IMR-90 (cell line): ENCODE data around the gene ACRBP. TPM values are rescaled to one million over a fixed set of nuclear protein-coding genes. Genes with fewer than 3 reads are reported as not detected.

ENCODE experiments used
- ATAC-seq: fragments of 200-7000 bp; cut with Tn5 transposase; 2 replicates; pipeline ENCODE4 v1.9.1; 2020; ENCODE audit warnings: low read depth, mild to moderate bottlenecking, moderate library complexity
- BruUV-seq: library from RNA; stranded (reverse); fragments of 400-500 nt; replicated peaks from 2 replicates; lab custom pipeline; 2021; lab: Mats Ljungman, UMichigan
- CTCF ChIA-PET: fragments of 300-600 bp; formaldehyde crosslinking; extraction: SDS; loops from one replicate; lab custom pipeline; 2021; ENCODE audit warnings: antibody characterized with exemption; lab: Yijun Ruan, JAX
- POLR2A ChIA-PET: fragments of 300-600 bp; sonication (Branson Sonifier 250); formaldehyde crosslinking; loops from one replicate; lab custom pipeline; 2022; ENCODE audit warnings: antibody characterized with exemption; ENCODE audit not compliant: unreplicated experiment; lab: Charles Lee
- DNase-seq: peaks from one replicate; pipeline ENCODE4 v3.0.0; 2013
- H2AFZ ChIP-seq: replicated peaks from 2 replicates; pipeline ENCODE3; 2013; ENCODE audit warnings: low read length, mild to moderate bottlenecking; ENCODE audit not compliant: poor library complexity
- H2AK5ac ChIP-seq: 2 replicates; pipeline ENCODE4 v1.6.1; 2013; ENCODE audit warnings: low read depth, low read length, inconsistent platforms
- H2AK9ac ChIP-seq: replicated peaks from 2 replicates; pipeline ENCODE3; 2013; ENCODE audit warnings: mild to moderate bottlenecking, low read depth, low read length, moderate library complexity; ENCODE audit not compliant: poor library complexity
- H2BK120ac ChIP-seq: 2 replicates; pipeline ENCODE4 v1.6.1; 2013; ENCODE audit warnings: low read depth, low read length, inconsistent platforms
- H2BK15ac ChIP-seq: 3 replicates; pipeline ENCODE4 v1.6.1; 2013; ENCODE audit warnings: low read depth, low read length, inconsistent platforms
- H2BK20ac ChIP-seq: 2 replicates; pipeline ENCODE4 v1.6.1; 2013; ENCODE audit warnings: low read depth, mild to moderate bottlenecking, inconsistent platforms, low read length, moderate library complexity
- H2BK5ac ChIP-seq: 2 replicates; pipeline ENCODE4 v1.6.1; 2013; ENCODE audit warnings: mild to moderate bottlenecking, low read depth, low read length, inconsistent platforms; ENCODE audit not compliant: poor library complexity, severe bottlenecking
- H3K14ac ChIP-seq: replicated peaks from 2 replicates; pipeline ENCODE4 v1.6.1; 2013; ENCODE audit warnings: low read depth, low read length, inconsistent platforms
- H3K18ac ChIP-seq: 2 replicates; pipeline ENCODE4 v1.6.1; 2013; ENCODE audit warnings: low read depth, low read length, control low read depth
- H3K23ac ChIP-seq: 2 replicates; pipeline ENCODE4 v1.6.1; 2013; ENCODE audit warnings: low read depth, low read length, inconsistent platforms
- H3K27ac ChIP-seq: 2 replicates; pipeline ENCODE4 v1.5.1; 2013; ENCODE audit warnings: mild to moderate bottlenecking, control low read depth, low read length; ENCODE audit not compliant: insufficient read depth
- H3K27me3 ChIP-seq: 2 replicates; pipeline ENCODE4 v1.6.1; 2013; ENCODE audit warnings: low read length; ENCODE audit not compliant: control insufficient read depth, insufficient read depth
- H3K36me3 ChIP-seq: 2 replicates; pipeline ENCODE4 v1.6.1; 2013; ENCODE audit warnings: low read length, mixed read lengths; ENCODE audit not compliant: control insufficient read depth, insufficient read depth
- H3K4ac ChIP-seq: 2 replicates; pipeline ENCODE4 v1.6.1; 2013; ENCODE audit warnings: low read depth, low read length, inconsistent platforms
- H3K4me1 ChIP-seq: 2 replicates; pipeline ENCODE4 v1.6.1; 2013; ENCODE audit warnings: low read length, mixed read lengths; ENCODE audit not compliant: control insufficient read depth, insufficient read depth
- H3K4me2 ChIP-seq: 2 replicates; pipeline ENCODE4 v1.6.1; 2013; ENCODE audit warnings: low read depth, mild to moderate bottlenecking, control low read depth, low read length, moderate library complexity
- H3K4me3 ChIP-seq: 2 replicates; pipeline ENCODE4 v1.5.1; 2013; ENCODE audit warnings: low read depth, mild to moderate bottlenecking, control low read depth, low read length, moderate library complexity; ENCODE audit not compliant: insufficient read depth
- H3K56ac ChIP-seq: 2 replicates; pipeline ENCODE4 v1.6.1; 2013; ENCODE audit warnings: low read length, inconsistent platforms; ENCODE audit not compliant: insufficient read depth; ENCODE audit errors: extremely low read depth
- H3K79me1 ChIP-seq, 2 experiments: 2 replicates each; pipeline ENCODE4 v1.6.1; 2013; ENCODE audit warnings: low read length in 2 of 2, inconsistent platforms in 1 of 2, low read depth in 1 of 2
- H3K9ac ChIP-seq: 2 replicates; pipeline ENCODE4 v1.6.1; 2013; ENCODE audit warnings: low read depth, low read length, control low read depth
- H3K9me1 ChIP-seq: 2 replicates; pipeline ENCODE4 v1.6.1; 2013; ENCODE audit warnings: low read length, inconsistent platforms; ENCODE audit not compliant: insufficient read depth
- H3K9me3 ChIP-seq: 2 replicates; pipeline ENCODE4 v1.6.1; 2013; ENCODE audit warnings: low read length; ENCODE audit not compliant: control insufficient read depth, insufficient read depth
- H4K20me1 ChIP-seq: 2 replicates; pipeline ENCODE4 v1.6.1; 2013; ENCODE audit warnings: low read length, inconsistent platforms; ENCODE audit not compliant: insufficient read depth
- H4K5ac ChIP-seq: 2 replicates; pipeline ENCODE4 v1.6.1; 2013; ENCODE audit warnings: mild to moderate bottlenecking, low read depth, low read length, control low read depth
- H4K8ac ChIP-seq, 2 experiments: 2 replicates each; pipeline ENCODE4 v1.6.1; 2013; ENCODE audit warnings: low read depth in 2 of 2, low read length in 2 of 2, control low read depth in 1 of 2, inconsistent platforms in 1 of 2
- H4K91ac ChIP-seq: 2 replicates; pipeline ENCODE4 v1.6.1; 2013; ENCODE audit warnings: low read depth, low read length, inconsistent platforms; ENCODE audit not compliant: insufficient read depth
- BHLHE40 ChIP-seq: fragments of 150-350 bp; IDR thresholded peaks from 2 replicates; pipeline ENCODE4 v1.6.1; 2016; ENCODE audit warnings: mild to moderate bottlenecking, low read depth, low read length
- CEBPB ChIP-seq: IDR thresholded peaks from 2 replicates; pipeline ENCODE4 v1.6.1; 2012; ENCODE audit warnings: low read depth, low read length, improper control_type of control experiment
- FOS ChIP-seq: fragments of 150-350 bp; IDR thresholded peaks from 2 replicates; pipeline ENCODE4 v1.6.1; 2016; ENCODE audit warnings: low read depth, low read length
- MXI1 ChIP-seq: IDR thresholded peaks from 2 replicates; pipeline ENCODE4 v1.6.1; 2012; ENCODE audit warnings: low read depth, mild to moderate bottlenecking, low read length, moderate library complexity, borderline replicate concordance
- NFE2L2 ChIP-seq: fragments of 150-350 bp; IDR thresholded peaks from 2 replicates; pipeline ENCODE4 v1.6.1; 2016; ENCODE audit warnings: low read depth, mild to moderate bottlenecking, low read length
- POLR2A ChIP-seq: IDR thresholded peaks from 2 replicates; pipeline ENCODE4 v1.6.1; 2012; ENCODE audit warnings: mild to moderate bottlenecking, low read depth, low read length
- RAD21 ChIP-seq: IDR thresholded peaks from 2 replicates; pipeline ENCODE4 v1.6.1; 2012; ENCODE audit warnings: low read length, improper control_type of control experiment
- RCOR1 ChIP-seq: IDR thresholded peaks from 2 replicates; pipeline ENCODE4 v1.6.1; 2012; ENCODE audit warnings: mild to moderate bottlenecking, low read length, improper control_type of control experiment; ENCODE audit not compliant: insufficient replicate concordance
- RFX5 ChIP-seq: IDR thresholded peaks from 2 replicates; pipeline ENCODE4 v1.8.0; 2012; ENCODE audit warnings: low read depth, mild to moderate bottlenecking, low read length, moderate library complexity
- SMC3 ChIP-seq: fragments of 150-350 bp; IDR thresholded peaks from 2 replicates; pipeline ENCODE4 v1.6.1; 2016; ENCODE audit warnings: low read depth, mild to moderate bottlenecking, antibody characterized with exemption, low read length, moderate library complexity
- WGBS, 2 experiments: methylation state at CpG; one replicate each; pipeline versions ENCODE4 v1.1.5 to v1.1.7; 2013; ENCODE audit warnings: missing lambda C conversion rate in 2 of 2; ENCODE audit not compliant: insufficient read length in 1 of 2; ENCODE audit errors: extremely low coverage in 2 of 2; 5-methylcytosine and 5-hydroxymethylcytosine counted together
- dilution Hi-C: fragments of 300-500 bp; cut with HindIII; formaldehyde crosslinking; loops from one replicate; pipeline ENCODE4 v1.14.3; 2018; ENCODE audit warnings: low sequenced_read_pairs; ENCODE audit not compliant: unreplicated experiment
- in situ Hi-C: fragments of 300-500 bp; cut with MboI; formaldehyde crosslinking; loops from 3 replicates; pipeline ENCODE4 v1.14.3; 2019; ENCODE audit warnings: low sequenced_read_pairs, inconsistent platforms, mixed read lengths
- intact Hi-C: fragments of 100-400 bp; cut with micrococcal nuclease; formaldehyde crosslinking; loops from 2 replicates; pipeline ENCODE4 v1.10.0; 2022
- polyA plus RNA-seq, 3 experiments: library from polyadenylated mRNA; depleted of rRNA; stranded (reverse); fragments of >200 nt; gene quantifications; 2 replicates each; pipeline ENCODE4 v1.2.3, GENCODE V29; 2012; ENCODE audit warnings: low replicate concordance in 1 of 3
- total RNA-seq: library from RNA; depleted of rRNA; stranded (reverse); fragments of >200 nt; gene quantifications from 2 replicates; pipeline ENCODE4 v1.2.3, GENCODE V29; 2012
- TF ChIP-seq, protein P1 (sequence below): conservative IDR thresholded peaks from 2 replicates; pipeline ENCODE4 v1.5.1; 2012; ENCODE audit warnings: mild to moderate bottlenecking, low read depth, low read length, improper control_type of control experiment
- TF ChIP-seq, protein P2 (sequence below): fragments of 150-350 bp; IDR thresholded peaks from 2 replicates; pipeline ENCODE4 v1.6.1; 2017; ENCODE audit warnings: mild to moderate bottlenecking, antibody characterized with exemption, low read length, low read depth

Gene ACRBP
- total and polyA plus RNA-seq, 2 of the 4 experiments (the other 2 are of a cell fraction): 0.38 TPM; not detected in 1

DNA sequence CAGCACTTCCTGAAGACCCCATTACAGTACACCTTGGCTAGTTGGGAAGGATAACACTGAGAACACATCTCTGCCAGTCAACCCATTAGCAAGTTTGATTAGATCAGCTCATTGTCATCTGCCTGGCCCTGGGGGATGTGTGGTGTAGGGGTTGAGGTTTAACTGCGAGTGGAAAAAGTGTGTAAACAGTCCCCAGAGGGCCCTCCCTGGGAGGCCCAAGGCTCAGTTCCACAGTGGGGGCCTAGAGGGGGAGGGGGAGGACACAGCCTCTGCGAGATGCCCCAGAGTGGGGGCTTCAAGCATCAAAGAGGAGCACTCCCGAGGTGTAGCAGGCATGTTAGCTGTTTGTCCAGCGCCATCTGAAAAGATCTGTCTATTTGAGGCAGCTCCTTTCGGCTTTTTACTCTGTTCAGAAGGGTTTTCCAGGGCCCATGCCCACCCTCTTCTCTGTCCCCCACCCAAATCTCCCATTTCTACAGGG, 11.8 kb downstream of the ACRBP start:
- Histone ChIP-seq H3K4ac (no peak overlapping the region), H2AK9ac (no peak overlapping the region), H3K18ac (no peak overlapping the region), H2BK5ac (no peak overlapping the region), H3K36me3 (no peaks in the 10 kb centered on the region), H3K9me3 (no peaks in the 10 kb centered on the region), H3K4me2 (no peak overlapping the region), H2BK120ac (no peak overlapping the region), H4K91ac (no peak overlapping the region), H3K56ac (no peak overlapping the region), H2AK5ac (no peak overlapping the region), H3K27ac (no peak overlapping the region), H4K20me1 (no peaks in the 10 kb centered on the region), H2BK15ac (no peak overlapping the region), H3K27me3 (peaks cover 16% of the 10 kb centered on the region), H3K4me3 (no peak overlapping the region), H2BK20ac (no peak overlapping the region), H2AFZ (no peak overlapping the region), H3K9ac (no peak overlapping the region), H3K9me1 (no peaks in the 10 kb centered on the region), H4K5ac (no peak overlapping the region), H3K79me1 (no peaks in the 10 kb centered on the region), H3K14ac (no peak overlapping the region), H3K23ac (no peak overlapping the region), H3K4me1 (peaks cover 6% of the 10 kb centered on the region; the same call in 1 of the 2 replicates), H4K8ac (no peak overlapping the region)
- BruUV-seq: no TSS peak
- 70% methylated on average over 3 of the region's 5 CpGs; no CpG with 5 or more reads in 1 of the 2 experiments for WGBS, 2 experiments
- intact Hi-C loops (no loop called here), dilution Hi-C loops (no loop called here), in situ Hi-C loops (no loop called here)
- POLR2A ChIA-PET: no interaction called here
- DNase-seq (no peak), ATAC-seq (no peak)
- CTCF ChIA-PET: interaction anchor here (0.7 kb wide), 1 partner anchor 173 kb away, joined by 4 read pairs; no protein-coding TSS in a partner anchor
- no peak for TF ChIP-seq SMC3
- no peak for TF ChIP-seq POLR2A
- TF ChIP-seq FOS: no peak
- no peak for TF ChIP-seq RCOR1
- TF ChIP-seq, protein P1, sequence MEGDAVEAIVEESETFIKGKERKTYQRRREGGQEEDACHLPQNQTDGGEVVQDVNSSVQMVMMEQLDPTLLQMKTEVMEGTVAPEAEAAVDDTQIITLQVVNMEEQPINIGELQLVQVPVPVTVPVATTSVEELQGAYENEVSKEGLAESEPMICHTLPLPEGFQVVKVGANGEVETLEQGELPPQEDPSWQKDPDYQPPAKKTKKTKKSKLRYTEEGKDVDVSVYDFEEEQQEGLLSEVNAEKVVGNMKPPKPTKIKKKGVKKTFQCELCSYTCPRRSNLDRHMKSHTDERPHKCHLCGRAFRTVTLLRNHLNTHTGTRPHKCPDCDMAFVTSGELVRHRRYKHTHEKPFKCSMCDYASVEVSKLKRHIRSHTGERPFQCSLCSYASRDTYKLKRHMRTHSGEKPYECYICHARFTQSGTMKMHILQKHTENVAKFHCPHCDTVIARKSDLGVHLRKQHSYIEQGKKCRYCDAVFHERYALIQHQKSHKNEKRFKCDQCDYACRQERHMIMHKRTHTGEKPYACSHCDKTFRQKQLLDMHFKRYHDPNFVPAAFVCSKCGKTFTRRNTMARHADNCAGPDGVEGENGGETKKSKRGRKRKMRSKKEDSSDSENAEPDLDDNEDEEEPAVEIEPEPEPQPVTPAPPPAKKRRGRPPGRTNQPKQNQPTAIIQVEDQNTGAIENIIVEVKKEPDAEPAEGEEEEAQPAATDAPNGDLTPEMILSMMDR: no peak
- TF ChIP-seq, protein P2, sequence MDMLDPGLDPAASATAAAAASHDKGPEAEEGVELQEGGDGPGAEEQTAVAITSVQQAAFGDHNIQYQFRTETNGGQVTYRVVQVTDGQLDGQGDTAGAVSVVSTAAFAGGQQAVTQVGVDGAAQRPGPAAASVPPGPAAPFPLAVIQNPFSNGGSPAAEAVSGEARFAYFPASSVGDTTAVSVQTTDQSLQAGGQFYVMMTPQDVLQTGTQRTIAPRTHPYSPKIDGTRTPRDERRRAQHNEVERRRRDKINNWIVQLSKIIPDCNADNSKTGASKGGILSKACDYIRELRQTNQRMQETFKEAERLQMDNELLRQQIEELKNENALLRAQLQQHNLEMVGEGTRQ: no peak
- no peak for TF ChIP-seq RFX5
- TF ChIP-seq BHLHE40: no peak
- TF ChIP-seq MXI1: no peak
- TF ChIP-seq RAD21: no peak
- no peak for TF ChIP-seq CEBPB
- no peak for TF ChIP-seq NFE2L2
